Right lobe of liver (tissue), 4 donors: Measurements from ENCODE around the gene UBXN11.

Experiments used
- CTCF ChIP-seq, 4 donors: fragments of 200-600 bp in 3 of 4; fragments of 450-650 bp in 1 of 4; IDR thresholded peaks; one replicate each; pipeline versions ENCODE4 v1.5.1 to v1.8.0; 2016 to 2022; ENCODE audit warnings: antibody characterized with exemption in 4 of 4, mild to moderate bottlenecking in 2 of 4
- POLR2A ChIP-seq: fragments of 450-650 bp; IDR thresholded peaks from one replicate; pipeline ENCODE4 v1.6.1; 2017; ENCODE audit warnings: antibody characterized with exemption, mild to moderate bottlenecking
- donor health status: DM: no; HTN: no; CAD: no.
- donor health status: DM: no; HTN: no; CAD: no.
- donor health status: DM: no; HTN: yes; CAD: no.

- no peak for TF ChIP-seq CTCF (IDR thresholded peaks at IDR 0.05)
- no peak for TF ChIP-seq POLR2A
Observed at GRCh38 chr1:26297791-26298124, 8.7 kb downstream of the UBXN11 start.
